Panc1 (cell line): ENCODE results near the gene ADARB1.

Experiments
- CTCF ChIP-seq: fragments of 450-650 bp; IDR thresholded peaks from 2 replicates; pipeline ENCODE4 v1.5.1; 2017; ENCODE audit warnings: mild to moderate bottlenecking
- POLR2AphosphoS5 ChIP-seq: IDR thresholded peaks from 2 replicates; pipeline ENCODE4 v1.6.1; 2012; ENCODE audit warnings: mild to moderate bottlenecking, low read depth, low read length, moderate library complexity
- REST ChIP-seq, 2 experiments: IDR thresholded peaks; 2 replicates each; pipeline ENCODE4 v1.6.1; 2011 to 2012; ENCODE audit warnings: low read depth in 2 of 2, control low read depth in 1 of 2, low read length in 1 of 2, mild to moderate bottlenecking in 1 of 2, moderate library complexity in 1 of 2; ENCODE audit not compliant: insufficient read depth in 1 of 2
- SIN3A ChIP-seq: IDR thresholded peaks from 2 replicates; pipeline ENCODE4 v1.6.1; 2012; ENCODE audit warnings: low read depth, mild to moderate bottlenecking, low read length, moderate library complexity, borderline replicate concordance; ENCODE audit not compliant: insufficient read depth
- TCF7L2 ChIP-seq: IDR thresholded peaks from 2 replicates; pipeline ENCODE4 v1.6.1; 2011; ENCODE audit warnings: mild to moderate bottlenecking, low read depth, low read length, inconsistent platforms

GRCh38 chr21:45162115-45162514, 87.7 kb downstream of the ADARB1 start:
- TF ChIP-seq REST (IDR thresholded peaks at IDR 0.05; ENCODE audit: insufficient read depth in 1 of 2, low read depth in 2 of 2, low read length in 1 of 2) (no peak), SIN3A (no peak), CTCF (no peak), POLR2AphosphoS5 (no peak), TCF7L2 (no peak)
